HFF-Myc (cell line): Measurements from ENCODE around the gene CFAP46.

Source experiments
- DNase-seq: peaks from one replicate; pipeline ENCODE4 v3.0.0-alpha.2; 2011; ENCODE audit warnings: low read depth; ENCODE audit errors: extremely low read depth
- H3K4me3 ChIP-seq: replicated peaks from 2 replicates; pipeline ENCODE4 v1.5.1; 2011; ENCODE audit warnings: low read depth, mild to moderate bottlenecking, control low read depth, low read length
- TF ChIP-seq, protein P1 (sequence below): IDR thresholded peaks from 2 replicates; pipeline ENCODE4 v1.5.1; 2012; ENCODE audit warnings: mild to moderate bottlenecking, low read depth, low read length, control low read depth; ENCODE audit errors: missing control alignments

The CFAP46 gene

DNA sequence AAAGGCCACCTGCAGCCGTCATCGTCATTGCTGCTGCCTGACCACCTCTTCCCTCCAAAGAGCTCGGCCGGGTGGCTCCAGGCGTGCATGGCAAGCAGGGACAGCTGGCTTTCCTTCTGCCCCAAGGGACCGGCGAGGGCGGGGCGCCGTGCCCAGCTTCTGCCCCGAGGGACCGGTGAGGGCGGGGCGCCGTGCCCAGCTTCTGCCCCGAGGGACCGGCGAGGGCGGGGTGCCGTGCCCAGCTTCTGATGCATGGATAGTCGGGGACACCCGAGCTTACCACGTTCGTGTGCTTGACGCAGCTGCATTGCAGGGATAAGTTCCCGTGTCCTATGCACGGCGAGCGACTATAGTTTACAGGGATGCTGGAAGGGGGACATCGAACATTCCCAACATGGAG, 27.0 kb downstream of the CFAP46 start:
- DNase-seq, result no peak

GRCh38 chr10:132914732-132915131, 27.6 kb downstream of the CFAP46 start:
- H3K4me3 ChIP-seq, result no peak overlapping the region
- TF ChIP-seq, protein P1, sequence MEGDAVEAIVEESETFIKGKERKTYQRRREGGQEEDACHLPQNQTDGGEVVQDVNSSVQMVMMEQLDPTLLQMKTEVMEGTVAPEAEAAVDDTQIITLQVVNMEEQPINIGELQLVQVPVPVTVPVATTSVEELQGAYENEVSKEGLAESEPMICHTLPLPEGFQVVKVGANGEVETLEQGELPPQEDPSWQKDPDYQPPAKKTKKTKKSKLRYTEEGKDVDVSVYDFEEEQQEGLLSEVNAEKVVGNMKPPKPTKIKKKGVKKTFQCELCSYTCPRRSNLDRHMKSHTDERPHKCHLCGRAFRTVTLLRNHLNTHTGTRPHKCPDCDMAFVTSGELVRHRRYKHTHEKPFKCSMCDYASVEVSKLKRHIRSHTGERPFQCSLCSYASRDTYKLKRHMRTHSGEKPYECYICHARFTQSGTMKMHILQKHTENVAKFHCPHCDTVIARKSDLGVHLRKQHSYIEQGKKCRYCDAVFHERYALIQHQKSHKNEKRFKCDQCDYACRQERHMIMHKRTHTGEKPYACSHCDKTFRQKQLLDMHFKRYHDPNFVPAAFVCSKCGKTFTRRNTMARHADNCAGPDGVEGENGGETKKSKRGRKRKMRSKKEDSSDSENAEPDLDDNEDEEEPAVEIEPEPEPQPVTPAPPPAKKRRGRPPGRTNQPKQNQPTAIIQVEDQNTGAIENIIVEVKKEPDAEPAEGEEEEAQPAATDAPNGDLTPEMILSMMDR, result no peak

More for the DNA sequence above, 27.0 kb downstream of the CFAP46 start:
- TF ChIP-seq, protein P1, result no peak
- no peak overlapping the region for H3K4me3 ChIP-seq

DNA sequence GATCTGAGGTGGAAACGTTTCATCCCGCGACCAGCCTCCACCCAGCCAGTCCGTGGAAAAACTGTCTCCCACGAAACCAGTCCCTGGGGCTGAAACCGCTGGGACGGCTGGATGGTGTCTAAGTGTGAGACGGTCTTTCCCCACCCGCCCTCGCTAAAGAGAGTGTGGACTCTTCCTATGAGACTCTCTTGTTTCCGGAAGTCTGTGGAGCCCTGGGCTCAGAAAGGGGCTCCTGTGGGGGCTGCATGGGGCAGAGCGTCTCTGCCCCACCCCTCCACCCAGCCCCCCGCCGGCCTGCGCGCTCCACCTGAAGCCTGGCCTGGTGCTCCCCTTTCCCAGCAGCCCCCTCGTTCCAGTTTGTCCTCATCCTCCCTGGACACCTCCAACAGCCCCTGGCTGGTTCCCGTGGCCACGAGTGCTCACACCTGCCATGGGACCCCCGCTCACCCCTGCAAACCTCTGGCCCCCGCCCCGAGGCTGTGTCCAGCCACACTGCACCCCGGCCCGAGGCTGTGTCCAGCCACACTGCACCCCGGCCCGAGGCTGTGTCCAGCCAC, 28.7 kb downstream of the CFAP46 start:
- H3K4me3 ChIP-seq, result no peak overlapping the region
- no peak for DNase-seq
- TF ChIP-seq, protein P1, result no peak

More at GRCh38 chr10:132914732-132915131, 27.6 kb downstream of the CFAP46 start:
- no peak for DNase-seq

DNA sequence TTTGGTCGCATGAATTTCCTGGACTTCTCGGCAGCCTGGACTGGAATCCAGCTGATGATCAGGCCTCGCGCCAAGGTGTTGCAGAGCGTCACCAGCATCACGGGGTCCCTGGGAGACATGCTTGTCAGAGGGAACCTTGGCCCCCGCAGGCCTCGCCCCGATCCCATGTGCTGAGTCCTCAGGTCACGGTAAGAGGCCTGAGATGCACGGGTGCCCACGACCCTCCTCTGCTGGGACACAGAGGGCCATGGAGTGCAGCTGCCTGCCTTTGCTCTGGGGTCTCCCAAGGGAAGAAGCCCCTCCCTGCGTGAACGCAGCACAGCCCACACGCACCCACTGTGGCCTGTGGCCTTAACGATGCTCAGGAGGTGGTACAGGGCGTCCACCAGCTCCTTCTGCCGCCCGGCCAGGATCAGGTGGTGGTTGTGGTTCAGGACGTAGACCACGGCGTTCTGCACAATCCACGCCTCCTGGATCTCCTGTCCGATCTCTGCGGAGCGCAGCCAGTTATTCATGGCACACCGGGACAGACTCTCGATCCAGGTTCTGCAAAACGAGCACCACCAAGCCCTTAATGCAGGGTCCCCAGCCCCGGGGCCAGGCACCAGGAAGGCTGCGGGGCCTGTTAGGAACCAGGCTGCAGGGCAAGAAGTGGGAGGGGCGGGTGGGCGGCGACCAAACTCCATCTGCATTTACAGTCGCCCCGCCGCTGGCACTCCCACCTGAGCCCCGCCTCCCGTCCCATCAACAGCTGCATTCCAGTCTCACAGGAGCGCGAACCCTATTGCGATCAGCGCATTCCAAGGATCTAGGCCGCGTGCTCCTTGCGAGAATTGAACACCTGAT, 29.4 kb downstream of the CFAP46 start:
- DNase-seq, result no peak
- H3K4me3 ChIP-seq, result no peak overlapping the region
- TF ChIP-seq, protein P1, result no peak

GRCh38 chr10:132912225-132912712, 30.1 kb downstream of the CFAP46 start:
- TF ChIP-seq, protein P1, result no peak
- DNase-seq, result no peak
- no peak overlapping the region for H3K4me3 ChIP-seq

GRCh38 chr10:132911786-132912097, 30.6 kb downstream of the CFAP46 start:
- TF ChIP-seq, protein P1, result no peak
- no peak overlapping the region for H3K4me3 ChIP-seq
- no peak for DNase-seq
